ENCODE data around the gene ANKRD12.

Gene ANKRD12

GRCh38 chr18:9188359-9189231, 52.0 kb downstream of the ANKRD12 start:
- TF ChIP-seq CTCF (IDR thresholded peaks at IDR 0.05): no peak
- H3K27ac ChIP-seq: no peak overlapping the region

- no peak overlapping the region for H3K27ac ChIP-seq
- TF ChIP-seq CTCF (IDR thresholded peaks at IDR 0.05) (no peak), ZFX (IDR thresholded peaks at IDR 0.05; ENCODE audit: borderline replicate concordance) (no peak)
Measured at GRCh38 chr18:9189491-9189890, 52.9 kb downstream of the ANKRD12 start.

GRCh38 chr18:9191658-9192256, 55.2 kb downstream of the ANKRD12 start:
- TF ChIP-seq CTCF (IDR thresholded peaks at IDR 0.05): no peak
- TF ChIP-seq ZFX (IDR thresholded peaks at IDR 0.05; ENCODE audit: borderline replicate concordance): no peak
- no peak overlapping the region for H3K27ac ChIP-seq

GRCh38 chr18:9193031-9193430, 56.5 kb downstream of the ANKRD12 start:
- no peak for TF ChIP-seq ZFX (IDR thresholded peaks at IDR 0.05; ENCODE audit: borderline replicate concordance)
- no peak for TF ChIP-seq CTCF (IDR thresholded peaks at IDR 0.05)

GRCh38 chr18:9196568-9196967, 60.0 kb downstream of the ANKRD12 start:
- TF ChIP-seq CTCF (IDR thresholded peaks at IDR 0.05) (no peak), ZFX (IDR thresholded peaks at IDR 0.05; ENCODE audit: borderline replicate concordance) (no peak)

More at GRCh38 chr18:9193031-9193430, 56.5 kb downstream of the ANKRD12 start:
- no peak overlapping the region for H3K27ac ChIP-seq

GRCh38 chr18:9199681-9200080, 63.1 kb downstream of the ANKRD12 start:
- no peak for TF ChIP-seq ZFX (IDR thresholded peaks at IDR 0.05; ENCODE audit: borderline replicate concordance)
- no peak overlapping the region for H3K27ac ChIP-seq

More at GRCh38 chr18:9196568-9196967, 60.0 kb downstream of the ANKRD12 start:
- H3K27ac ChIP-seq: no peak overlapping the region

- no peak overlapping the region for H3K27ac ChIP-seq
- no peak for TF ChIP-seq ZFX (IDR thresholded peaks at IDR 0.05; ENCODE audit: borderline replicate concordance)
- no peak for TF ChIP-seq CTCF (IDR thresholded peaks at IDR 0.05)
Measured at GRCh38 chr18:9201224-9201623, 64.6 kb downstream of the ANKRD12 start.

All from 22Rv1 (cell line).